Gastrocnemius medialis (tissue), 4 donors: ENCODE data around the gene MFAP2. TPM values are rescaled to one million over a fixed set of nuclear protein-coding genes. Genes with fewer than 3 reads are reported as not detected.
"Not testable (repeated sequence)": the region's sequence is repeated elsewhere in the genome, so short reads cannot be mapped to it uniquely, and the experiment has no call there.

Experiments used
- ATAC-seq, 2 donors: fragments of 150-250 bp; one replicate each; pipeline ENCODE4 v1.9.1; 2016
- DNase-seq, 2 donors: peaks; one replicate each; pipeline ENCODE4 v3.0.0-alpha.2; 2019
- H3K27ac ChIP-seq, 4 donors: fragments of 200-600 bp; sonication (generic); 1 replicate in 1 of 4; 2 replicates in 3 of 4; pipeline ENCODE4 v1.5.1; 2016 to 2018; ENCODE audit warnings: mild to moderate bottlenecking in 2 of 4, moderate library complexity in 1 of 4
- H3K27me3 ChIP-seq, 3 donors: fragments of 200-600 bp; sonication (generic) in 2 of 3; 1 replicate in 1 of 3; 2 replicates in 2 of 3; pipeline versions ENCODE4 v1.5.1 to v1.6.0; 2016 to 2019; ENCODE audit warnings: mild to moderate bottlenecking in 1 of 3, moderate library complexity in 1 of 3
- H3K36me3 ChIP-seq, 2 donors: fragments of 200-600 bp; sonication (generic) in 1 of 2; one replicate each; pipeline ENCODE4 v1.5.1; 2017 to 2018
- H3K4me1 ChIP-seq, 2 donors: fragments of 200-600 bp; sonication (generic) in 1 of 2; one replicate each; pipeline ENCODE4 v1.5.1; 2016 to 2017; ENCODE audit warnings: mild to moderate bottlenecking in 2 of 2
- H3K4me3 ChIP-seq, 4 donors: fragments of 200-600 bp; sonication (generic) in 3 of 4; 1 replicate in 1 of 4; 2 replicates in 3 of 4; pipeline ENCODE4 v1.5.1; 2016 to 2019; ENCODE audit warnings: mild to moderate bottlenecking in 2 of 4
- H3K9me3 ChIP-seq, 3 donors: fragments of 200-600 bp; sonication (generic) in 2 of 3; 1 replicate in 1 of 3; 2 replicates in 2 of 3; pipeline ENCODE4 v1.5.1; 2016 to 2019
- CTCF ChIP-seq, 5 experiments: fragments of 450-650 bp in 3 of 5; fragments of 200-600 bp in 2 of 5; sonication (generic) in 2 of 5; IDR thresholded peaks in 4 of 5; conservative IDR thresholded peaks in 1 of 5; 1 replicate in 4 of 5; 2 replicates in 1 of 5; pipeline ENCODE4 v1.5.1; 2016 to 2019; ENCODE audit warnings: antibody characterized with exemption in 5 of 5, mild to moderate bottlenecking in 3 of 5, moderate library complexity in 3 of 5
- POLR2A ChIP-seq, 2 donors: fragments of 450-650 bp; IDR thresholded peaks; one replicate each; pipeline ENCODE4 v1.6.1; 2017; ENCODE audit warnings: antibody characterized with exemption in 2 of 2, mild to moderate bottlenecking in 2 of 2, moderate library complexity in 2 of 2
- in situ Hi-C, 4 donors: fragments of 200-750 bp; cut with MboI; loops; one replicate each; pipeline versions ENCODE4 v1.15.0 to v1.8.0; 2017; ENCODE audit warnings: low sequenced_read_pairs in 4 of 4
- intact Hi-C: fragments of 100-400 bp; cut with DNase I; formaldehyde crosslinking; loops from one replicate; pipeline ENCODE4 v1.15.1; 2023; ENCODE audit warnings: low total_unique reads
- total RNA-seq, 4 donors: library from RNA; depleted of rRNA; stranded (reverse); fragments of >200 nt; gene quantifications; one replicate each; pipeline versions ENCODE4 v1.1.0 to v1.2.3, GENCODE V29; 2016

MFAP2 gene
- total RNA-seq, 4 donors from 2014 or later: 0.34 to 1.8 (median 0.36) TPM; not detected in 1

- Histone ChIP-seq H3K36me3 (peaks cover 0 to 45% of the 10 kb centered on the region in 2 donors), H3K27me3 (no peaks in the 10 kb centered on the region), H3K9me3 (no peaks in the 10 kb centered on the region), H3K4me3 (no peak overlapping the region), H3K4me1 (no peaks in the 10 kb centered on the region), H3K27ac (peak overlapping the region in 1 of 4 donors; percentile 56)
- no peak for ATAC-seq
- DNase-seq: no peak
- in situ Hi-C loops (loop anchor here in 1 of 4 donors (5.0 kb wide), 1 partner anchor 322 kb away; no protein-coding TSS in a partner anchor), intact Hi-C loops (no loop called here)
- TF ChIP-seq POLR2A (IDR thresholded peaks at IDR 0.05) (no peak), CTCF (IDR thresholded peaks at IDR 0.05 in 4 of 5, conservative IDR thresholded peaks at IDR 0.05 in 1 of 5) (no peak)
Measured at GRCh38 chr1:16944038-16944437, 36.4 kb downstream of the MFAP2 start.

- H3K27ac ChIP-seq, intact Hi-C loops, H3K4me3 ChIP-seq, ATAC-seq, H3K9me3 ChIP-seq, DNase-seq, H3K27me3 ChIP-seq, H3K4me1 ChIP-seq: not testable (repeated sequence)
- in situ Hi-C loops: loop anchor here in 1 of 4 donors (5.0 kb wide), 1 partner anchor 317 kb away; no protein-coding TSS in a partner anchor
- H3K36me3 ChIP-seq: peaks cover 0 to 46% of the 10 kb centered on the region in 2 donors
Measured at GRCh38 chr1:16939386-16940180, 40.8 kb downstream of the MFAP2 start.

GRCh38 chr1:16938351-16939321 lies 41.8 kb downstream of the MFAP2 start:
- Histone ChIP-seq H3K4me3 (no peak overlapping the region), H3K27me3 (no peaks in the 10 kb centered on the region), H3K4me1 (no peaks in the 10 kb centered on the region), H3K36me3 (peaks cover 0 to 40% of the 10 kb centered on the region in 2 donors), H3K9me3 (no peaks in the 10 kb centered on the region), H3K27ac (no peak overlapping the region)
- in situ Hi-C loops: no loop called here
- intact Hi-C loops: no loop called here
- no peak for ATAC-seq
- DNase-seq: no peak
- TF ChIP-seq POLR2A (IDR thresholded peaks at IDR 0.05) (no peak), CTCF (IDR thresholded peaks at IDR 0.05 in 4 of 5, conservative IDR thresholded peaks at IDR 0.05 in 1 of 5) (no peak)

DNA sequence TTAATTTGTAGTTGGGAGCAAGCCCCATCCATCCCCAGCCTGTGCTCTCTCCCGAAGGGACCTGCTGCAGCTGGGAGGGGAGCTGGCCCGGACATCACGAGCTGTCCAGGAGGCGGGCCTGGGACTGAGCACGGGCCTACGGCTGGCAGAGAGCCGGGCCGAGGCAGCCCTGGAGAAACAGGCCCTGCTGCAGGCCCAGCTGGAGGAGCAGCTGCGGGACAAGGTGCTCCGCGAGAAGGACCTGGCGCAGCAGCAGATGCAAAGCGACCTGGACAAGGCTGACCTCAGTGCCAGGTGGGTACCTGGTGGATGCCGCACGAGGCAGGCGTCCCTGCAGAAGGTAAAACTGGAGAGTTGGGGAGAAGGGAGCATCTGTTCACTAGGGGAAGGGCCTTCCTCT lies 43.8 kb downstream of the MFAP2 start:
- H3K4me3 ChIP-seq, DNase-seq, in situ Hi-C loops, H3K27ac ChIP-seq, H3K4me1 ChIP-seq, ATAC-seq, H3K27me3 ChIP-seq, intact Hi-C loops, H3K9me3 ChIP-seq: not testable (repeated sequence)
- H3K36me3 ChIP-seq: peaks cover 0 to 26% of the 10 kb centered on the region in 2 donors

- in situ Hi-C loops, intact Hi-C loops, H3K27me3 ChIP-seq, ATAC-seq, H3K9me3 ChIP-seq, H3K4me3 ChIP-seq, H3K4me1 ChIP-seq, H3K27ac ChIP-seq, DNase-seq: not testable (repeated sequence)
- peaks cover 0 to 39% of the 10 kb centered on the region in 2 donors for H3K36me3 ChIP-seq
Measured at GRCh38 chr1:16933945-16934344, 46.5 kb downstream of the MFAP2 start.

DNA sequence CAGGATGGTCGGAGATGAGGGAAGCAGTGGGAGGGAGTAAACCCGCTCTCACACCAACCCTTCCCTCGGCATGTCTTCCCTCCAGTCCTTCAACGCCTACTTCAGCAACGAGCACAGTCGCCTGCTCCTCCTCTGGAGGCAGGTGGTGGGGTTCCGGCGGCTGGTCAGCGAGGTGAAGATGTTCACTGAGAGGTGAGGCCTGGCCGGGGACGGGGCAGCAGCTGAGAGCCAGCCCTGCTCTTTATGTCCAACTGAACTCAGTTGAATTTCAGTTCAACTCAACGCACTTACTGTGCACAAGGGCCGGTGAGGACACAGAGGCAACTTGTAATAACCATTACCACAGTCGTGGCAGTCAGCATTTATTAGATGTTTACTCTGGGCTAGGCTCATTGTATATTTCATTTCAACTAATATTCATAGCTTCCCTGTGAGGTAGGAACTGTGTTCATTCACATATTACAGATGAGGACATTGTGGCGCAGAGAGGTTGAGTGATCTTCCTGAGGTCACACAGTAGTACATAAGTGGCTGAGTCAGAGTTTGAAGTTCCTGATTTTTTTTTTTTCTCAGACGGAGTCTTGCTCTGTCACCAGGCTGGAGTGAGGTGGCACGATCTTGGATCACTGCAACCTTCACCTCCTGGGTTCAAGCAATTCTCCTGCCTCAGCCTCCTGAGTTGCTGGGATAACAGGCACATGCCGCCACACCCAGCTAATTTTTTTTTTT lies 49.0 kb downstream of the MFAP2 start:
- DNase-seq, H3K27me3 ChIP-seq, H3K4me3 ChIP-seq, ATAC-seq, in situ Hi-C loops, H3K4me1 ChIP-seq, H3K9me3 ChIP-seq, intact Hi-C loops, H3K27ac ChIP-seq: not testable (repeated sequence)
- H3K36me3 ChIP-seq: peaks cover 0 to 24% of the 10 kb centered on the region in 2 donors

DNA sequence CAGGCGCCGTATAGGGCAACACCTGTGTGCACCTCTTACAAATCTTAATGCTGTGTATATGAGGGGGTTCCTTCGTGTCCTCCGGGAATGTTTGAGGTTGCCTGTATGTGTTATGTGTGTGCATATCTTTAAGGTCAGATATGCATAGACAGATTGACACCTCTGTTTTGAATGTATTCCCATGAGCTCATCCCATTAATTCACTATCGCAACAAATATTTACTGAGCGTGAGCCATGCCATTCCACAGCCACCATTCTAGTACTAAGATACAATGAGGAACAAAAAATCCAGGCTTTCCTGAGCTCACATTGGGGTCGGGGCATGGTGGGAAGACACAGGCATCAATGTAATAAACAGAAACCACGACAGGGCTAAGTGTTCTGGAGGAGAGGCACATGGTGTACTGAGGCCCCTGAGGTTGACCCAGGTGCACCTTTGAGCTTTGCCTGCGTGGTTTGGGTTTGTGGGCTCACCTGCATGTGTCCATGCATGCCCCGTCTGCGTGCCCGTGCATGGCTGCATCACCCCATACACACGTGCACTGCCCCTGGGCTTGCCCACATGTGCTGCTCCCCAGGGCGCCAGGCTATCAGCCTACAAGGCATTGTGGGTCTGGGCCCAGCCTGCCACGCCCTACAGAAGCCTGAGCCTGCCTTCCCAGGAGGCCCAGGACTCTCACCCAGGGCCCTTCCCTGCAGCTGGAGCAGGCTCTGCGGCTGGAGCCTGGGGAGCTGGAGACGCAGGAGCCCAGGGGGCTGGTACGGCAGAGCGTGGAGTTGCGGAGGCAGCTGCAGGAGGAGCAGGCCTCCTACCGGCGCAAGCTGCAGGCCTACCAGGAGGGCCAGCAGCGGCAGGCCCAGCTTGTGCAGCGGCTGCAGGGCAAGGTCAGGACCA lies 51.0 kb downstream of the MFAP2 start:
- in situ Hi-C loops, H3K4me3 ChIP-seq, H3K27me3 ChIP-seq, DNase-seq, H3K27ac ChIP-seq, ATAC-seq, H3K4me1 ChIP-seq, intact Hi-C loops, H3K9me3 ChIP-seq: not testable (repeated sequence)
- H3K36me3 ChIP-seq: peaks cover 0 to 16% of the 10 kb centered on the region in 2 donors
